ENCODE data around the gene MSMO1.

Gene MSMO1

GRCh38 chr4:165381821-165382373 is 54.4 kb downstream of the MSMO1 start:
- TF ChIP-seq, protein P1, sequence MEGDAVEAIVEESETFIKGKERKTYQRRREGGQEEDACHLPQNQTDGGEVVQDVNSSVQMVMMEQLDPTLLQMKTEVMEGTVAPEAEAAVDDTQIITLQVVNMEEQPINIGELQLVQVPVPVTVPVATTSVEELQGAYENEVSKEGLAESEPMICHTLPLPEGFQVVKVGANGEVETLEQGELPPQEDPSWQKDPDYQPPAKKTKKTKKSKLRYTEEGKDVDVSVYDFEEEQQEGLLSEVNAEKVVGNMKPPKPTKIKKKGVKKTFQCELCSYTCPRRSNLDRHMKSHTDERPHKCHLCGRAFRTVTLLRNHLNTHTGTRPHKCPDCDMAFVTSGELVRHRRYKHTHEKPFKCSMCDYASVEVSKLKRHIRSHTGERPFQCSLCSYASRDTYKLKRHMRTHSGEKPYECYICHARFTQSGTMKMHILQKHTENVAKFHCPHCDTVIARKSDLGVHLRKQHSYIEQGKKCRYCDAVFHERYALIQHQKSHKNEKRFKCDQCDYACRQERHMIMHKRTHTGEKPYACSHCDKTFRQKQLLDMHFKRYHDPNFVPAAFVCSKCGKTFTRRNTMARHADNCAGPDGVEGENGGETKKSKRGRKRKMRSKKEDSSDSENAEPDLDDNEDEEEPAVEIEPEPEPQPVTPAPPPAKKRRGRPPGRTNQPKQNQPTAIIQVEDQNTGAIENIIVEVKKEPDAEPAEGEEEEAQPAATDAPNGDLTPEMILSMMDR (IDR thresholded peaks at IDR 0.05; ENCODE audit: low read depth, low read length): no peak
- no peak overlapping the region for H3K4me3 ChIP-seq (ENCODE audit: low read depth, low read length)
- no peak for DNase-seq
- H3K36me3 ChIP-seq: no peaks in the 10 kb centered on the region
- H3K4me1 ChIP-seq: no peaks in the 10 kb centered on the region; the same call in 1 of the 2 replicates
- H3K27me3 ChIP-seq: peaks cover 14% of the 10 kb centered on the region
- no peaks in the 10 kb centered on the region for H3K9me3 ChIP-seq

- TF ChIP-seq, protein P1 (IDR thresholded peaks at IDR 0.05; ENCODE audit: low read depth, low read length): no peak
- no peak overlapping the region for H3K4me3 ChIP-seq (ENCODE audit: low read depth, low read length)
- no peak for DNase-seq
- no peaks in the 10 kb centered on the region for H3K9me3 ChIP-seq
- no peaks in the 10 kb centered on the region for H3K36me3 ChIP-seq
- peaks cover 14% of the 10 kb centered on the region for H3K27me3 ChIP-seq
- H3K4me1 ChIP-seq: no peaks in the 10 kb centered on the region; the same call in 1 of the 2 replicates
Measured at GRCh38 chr4:165382640-165383039, 55.2 kb downstream of the MSMO1 start.

GRCh38 chr4:165383591-165384073 is 56.2 kb downstream of the MSMO1 start:
- H3K9me3 ChIP-seq: no peaks in the 10 kb centered on the region
- no peaks in the 10 kb centered on the region; the same call in 1 of the 2 replicates for H3K4me1 ChIP-seq
- H3K36me3 ChIP-seq: no peaks in the 10 kb centered on the region
- H3K4me3 ChIP-seq (ENCODE audit: low read depth, low read length): no peak overlapping the region
- peaks cover 6% of the 10 kb centered on the region for H3K27me3 ChIP-seq
- no peak for DNase-seq
- TF ChIP-seq, protein P1 (IDR thresholded peaks at IDR 0.05; ENCODE audit: low read depth, low read length): no peak

DNA sequence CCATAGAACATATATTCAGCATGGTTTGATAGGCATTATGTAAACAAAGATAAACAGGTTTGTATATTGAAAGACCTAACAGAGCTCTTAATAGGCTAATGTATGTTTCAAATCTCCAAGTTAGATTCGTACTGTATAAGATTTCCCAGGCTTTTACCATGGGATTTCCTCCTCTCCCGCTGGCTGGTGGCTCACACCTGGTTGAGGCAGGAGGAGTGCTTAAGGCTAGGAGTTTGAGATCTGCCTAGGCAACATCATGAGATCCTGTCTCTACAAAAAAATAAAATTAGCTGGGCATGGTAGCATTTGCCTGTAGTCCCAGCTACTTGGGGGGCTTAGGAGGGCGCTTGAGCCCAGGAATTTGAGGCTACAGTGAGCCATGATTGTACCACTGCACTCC is 56.7 kb downstream of the MSMO1 start:
- DNase-seq: no peak
- TF ChIP-seq, protein P1 (IDR thresholded peaks at IDR 0.05; ENCODE audit: low read depth, low read length): no peak

DNA sequence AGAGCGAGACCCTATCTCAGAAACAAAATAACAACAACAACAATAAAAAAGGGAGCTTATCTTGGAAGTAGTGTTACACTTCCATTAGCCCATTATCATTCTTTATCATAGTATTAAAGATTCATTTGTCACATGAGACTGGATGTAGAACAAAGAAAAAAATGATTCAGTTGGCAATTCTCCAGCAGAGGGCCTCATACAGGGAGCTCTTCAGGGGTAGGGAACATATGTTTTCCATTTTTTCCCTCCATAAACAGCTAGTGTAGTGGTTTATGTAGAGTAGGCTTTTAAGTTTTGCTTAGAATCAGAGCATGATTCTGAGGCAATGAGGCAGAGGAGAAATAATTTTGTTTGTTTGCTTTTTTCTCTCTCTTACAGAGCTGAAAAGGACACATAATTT is 57.1 kb downstream of the MSMO1 start:
- no peak for DNase-seq

More for the DNA sequence above, 56.7 kb downstream of the MSMO1 start:
- Histone ChIP-seq H3K36me3 (no peaks in the 10 kb centered on the region), H3K4me1 (no peaks in the 10 kb centered on the region; the same call in 1 of the 2 replicates), H3K27me3 (peaks cover under 1% of the 10 kb centered on the region), H3K4me3 (ENCODE audit: low read depth, low read length) (no peak overlapping the region), H3K9me3 (no peaks in the 10 kb centered on the region)

DNA sequence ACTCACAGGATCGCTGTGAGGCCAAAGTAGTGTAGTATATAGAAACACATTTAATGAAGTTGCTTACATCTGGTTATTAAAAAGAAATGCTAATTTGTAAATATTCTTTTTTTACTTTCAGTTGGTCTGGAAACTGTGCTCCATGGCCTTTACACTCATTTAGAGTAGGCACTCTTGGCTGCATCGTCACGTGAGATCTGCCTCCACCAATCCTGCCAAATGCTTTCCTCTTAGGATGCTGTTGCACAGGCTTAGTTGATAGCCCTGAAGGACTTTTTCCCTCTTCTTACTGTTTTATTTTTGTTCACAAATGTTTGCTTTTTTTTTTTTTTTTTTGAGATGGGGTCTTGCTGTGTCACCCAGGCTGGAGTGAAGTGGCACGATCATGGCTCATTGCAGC is 57.7 kb downstream of the MSMO1 start:
- Histone ChIP-seq H3K36me3 (no peaks in the 10 kb centered on the region), H3K9me3 (no peaks in the 10 kb centered on the region), H3K4me1 (no peaks in the 10 kb centered on the region; the same call in 1 of the 2 replicates), H3K27me3 (no peaks in the 10 kb centered on the region), H3K4me3 (ENCODE audit: low read depth, low read length) (no peak overlapping the region)
- no peak for DNase-seq
- TF ChIP-seq, protein P1 (IDR thresholded peaks at IDR 0.05; ENCODE audit: low read depth, low read length): no peak

More for the DNA sequence above, 57.1 kb downstream of the MSMO1 start:
- Histone ChIP-seq H3K4me1 (no peaks in the 10 kb centered on the region; the same call in 1 of the 2 replicates), H3K4me3 (ENCODE audit: low read depth, low read length) (no peak overlapping the region), H3K36me3 (no peaks in the 10 kb centered on the region), H3K9me3 (no peaks in the 10 kb centered on the region), H3K27me3 (no peaks in the 10 kb centered on the region; the same call in 1 of the 2 replicates)
- TF ChIP-seq, protein P1 (IDR thresholded peaks at IDR 0.05; ENCODE audit: low read depth, low read length): peak; percentile 41

Data from BE2C (cell line).